Activated CD8-positive, alpha-beta memory T cell treated with anti-CD3 and anti-CD28 coated beads for 36 hours (primary cell): ENCODE data around the gene MAGEB4. TPM values are rescaled to one million over a fixed set of nuclear protein-coding genes. Genes with fewer than 3 reads are reported as not detected.

Experiments
- CTCF ChIA-PET: fragments of 350-600 bp; sonication (Branson Sonifier 250); formaldehyde crosslinking; loops from one replicate; lab custom pipeline; 2021; ENCODE audit warnings: antibody characterized with exemption; lab: Charles Lee
- POLR2A ChIA-PET: fragments of 350-600 bp; sonication (Branson Sonifier 250); formaldehyde crosslinking; loops from one replicate; lab custom pipeline; 2021; ENCODE audit warnings: antibody characterized with exemption; lab: Charles Lee
- total RNA-seq, 2 experiments: library from RNA; stranded (reverse); gene quantifications; one replicate each; pipeline ENCODE4 v1.2.3, GENCODE V29; 2021

Gene MAGEB4
- total RNA-seq, 2 experiments from 2014 or later = not detected

DNA sequence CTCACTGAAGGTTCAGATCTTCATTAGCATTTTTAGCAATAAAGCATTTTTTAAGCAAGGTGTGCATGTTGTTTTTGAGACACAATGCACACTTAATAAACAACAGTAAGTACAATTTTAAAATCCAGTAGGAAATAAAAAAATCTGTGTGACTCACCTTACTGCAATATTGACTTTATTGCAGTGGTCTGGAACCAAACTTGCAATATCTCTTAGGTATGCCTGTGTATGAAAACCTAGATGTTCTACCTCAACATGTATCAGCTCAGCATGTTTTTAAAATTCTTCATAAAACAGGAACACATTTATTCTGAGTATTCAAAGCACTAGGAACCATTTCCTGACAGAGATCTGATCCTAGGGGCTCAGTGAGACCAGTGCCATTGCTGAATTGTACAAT, 40.7 kb downstream of the MAGEB4 start:
- CTCF ChIA-PET = no interaction called here
- POLR2A ChIA-PET = no interaction called here

DNA sequence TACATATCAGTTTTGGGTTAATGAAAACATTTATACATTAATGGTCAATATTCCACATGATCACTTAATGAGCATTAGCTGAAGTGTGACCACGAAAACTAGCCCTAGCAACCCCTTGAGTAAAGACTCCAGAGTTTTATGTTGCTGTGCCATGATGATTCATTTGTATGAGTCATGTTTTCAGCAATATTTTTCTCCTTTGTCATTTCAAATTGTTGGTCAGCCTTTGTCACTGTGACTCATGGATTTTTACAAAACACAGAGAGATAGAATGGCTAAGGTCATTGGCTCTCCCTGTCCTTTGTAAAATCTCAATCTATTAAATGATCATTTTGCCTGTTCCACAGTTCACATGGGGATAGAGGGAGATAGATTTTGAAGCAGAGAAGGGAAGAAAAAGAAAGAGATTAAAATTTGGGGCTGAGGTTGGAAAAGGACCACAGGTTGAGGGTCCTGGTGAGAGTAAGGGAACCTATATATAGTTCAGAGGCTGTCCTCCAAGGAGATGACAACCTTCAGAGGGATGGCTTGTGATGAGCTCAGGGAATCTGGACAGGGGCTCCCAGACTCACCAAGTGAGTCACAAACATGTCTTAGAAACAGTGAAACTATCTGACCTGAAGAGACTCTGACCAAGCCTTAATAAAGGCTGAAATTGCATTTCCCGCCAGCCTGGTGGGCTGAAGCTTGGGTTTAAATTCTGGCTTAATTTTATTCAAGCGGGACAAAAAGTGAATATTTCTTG, 41.8 kb downstream of the MAGEB4 start:
- POLR2A ChIA-PET = no interaction called here
- CTCF ChIA-PET = no interaction called here

Other genes with a start within 250 kb of the MAGEB4 start
- gene MAGEB2, start 26.4 kb upstream of the MAGEB4 start, total RNA-seq = not detected
- gene MAGEB3, start 11.3 kb upstream of the MAGEB4 start, total RNA-seq = not detected
- not detected for gene MAGEB1, start 5.1 kb downstream of the MAGEB4 start, total RNA-seq
- not detected for gene NR0B1, start 67.4 kb downstream of the MAGEB4 start, total RNA-seq